K562 (cell line): ENCODE data around the gene CDC27.

Experiments used
- CTCF ChIP-seq, 3 experiments: IDR thresholded peaks in 2 of 3; conservative IDR thresholded peaks in 1 of 3; 2 replicates each; pipeline ENCODE4 v1.5.1; 2011 to 2012; ENCODE audit warnings: low read length in 3 of 3, mild to moderate bottlenecking in 3 of 3, control low read depth in 2 of 3, improper control_type of control experiment in 1 of 3, inconsistent platforms in 1 of 3, low read depth in 1 of 3, mixed read lengths in 1 of 3, moderate library complexity in 1 of 3; ENCODE audit not compliant: insufficient read depth in 2 of 3
- NFE2L1 ChIP-seq: fragments of 450-650 bp; IDR thresholded peaks from 2 replicates; pipeline ENCODE4 v1.6.1; 2016; ENCODE audit warnings: missing genetic modification characterization, low read depth, mild to moderate bottlenecking, missing compliant biosample characterization, moderate library complexity, borderline replicate concordance
- RBM39 ChIP-seq: fragments of 200-400 bp; formaldehyde crosslinking; optimal IDR thresholded peaks from 2 replicates; pipeline ENCODE3; 2018; ENCODE audit warnings: low read depth, low read length

- TF ChIP-seq NFE2L1 (no peak), CTCF (IDR thresholded peaks at IDR 0.05 in 2 of 3, conservative IDR thresholded peaks at IDR 0.05 in 1 of 3; ENCODE audit: insufficient read depth in 2 of 3, low read depth in 1 of 3, low read length in 3 of 3) (no peak), RBM39 (no peak)
Measured at GRCh38 chr17:47177261-47177660, 11.8 kb downstream of the CDC27 start.
